Right atrium auricular region (tissue), 2 donors: Measurements from ENCODE around the gene FBXL4. TPM values are rescaled to one million over a fixed set of nuclear protein-coding genes. Genes with fewer than 3 reads are reported as not detected.

ENCODE experiments used
- DNase-seq: peaks from one replicate; pipeline ENCODE4 v3.0.0-alpha.2; 2019; ENCODE audit warnings: low spot score
- H3K27ac ChIP-seq, 2 donors: fragments of 200-600 bp; sonication (generic); 1 replicate in 1 of 2; 2 replicates in 1 of 2; pipeline ENCODE4 v1.5.1; 2016 to 2019
- H3K27me3 ChIP-seq, 2 donors: fragments of 200-600 bp; sonication (generic); one replicate each; pipeline versions ENCODE4 v1.5.1 to v1.6.0; 2017 to 2019
- H3K36me3 ChIP-seq: fragments of 200-600 bp; sonication (generic); one replicate; pipeline ENCODE4 v1.5.1; 2016
- H3K4me1 ChIP-seq, 2 donors: fragments of 200-600 bp; sonication (generic); one replicate each; pipeline versions ENCODE4 v1.5.1 to v1.6.0; 2017 to 2019
- H3K4me3 ChIP-seq, 2 donors: fragments of 200-600 bp; sonication (generic); 1 replicate in 1 of 2; 2 replicates in 1 of 2; pipeline ENCODE4 v1.5.1; 2017 to 2019; ENCODE audit warnings: mild to moderate bottlenecking in 1 of 2, moderate library complexity in 1 of 2
- H3K9me3 ChIP-seq, 2 donors: fragments of 200-600 bp; sonication (generic); one replicate each; pipeline ENCODE4 v1.5.1; 2019
- total RNA-seq, 2 donors: library from RNA; depleted of rRNA; stranded (reverse); fragments of >200 nt; gene quantifications; one replicate each; pipeline ENCODE4 v1.1.0, GENCODE V29; 2016
- TF ChIP-seq, protein P1 (sequence below), 2 donors: fragments of 200-600 bp; sonication (generic); IDR thresholded peaks; one replicate each; pipeline ENCODE4 v1.5.1; 2019; ENCODE audit warnings: antibody characterized with exemption in 2 of 2

Gene FBXL4
- total RNA-seq, 2 donors from 2014 or later, result 20.6 to 22.6 TPM

DNA sequence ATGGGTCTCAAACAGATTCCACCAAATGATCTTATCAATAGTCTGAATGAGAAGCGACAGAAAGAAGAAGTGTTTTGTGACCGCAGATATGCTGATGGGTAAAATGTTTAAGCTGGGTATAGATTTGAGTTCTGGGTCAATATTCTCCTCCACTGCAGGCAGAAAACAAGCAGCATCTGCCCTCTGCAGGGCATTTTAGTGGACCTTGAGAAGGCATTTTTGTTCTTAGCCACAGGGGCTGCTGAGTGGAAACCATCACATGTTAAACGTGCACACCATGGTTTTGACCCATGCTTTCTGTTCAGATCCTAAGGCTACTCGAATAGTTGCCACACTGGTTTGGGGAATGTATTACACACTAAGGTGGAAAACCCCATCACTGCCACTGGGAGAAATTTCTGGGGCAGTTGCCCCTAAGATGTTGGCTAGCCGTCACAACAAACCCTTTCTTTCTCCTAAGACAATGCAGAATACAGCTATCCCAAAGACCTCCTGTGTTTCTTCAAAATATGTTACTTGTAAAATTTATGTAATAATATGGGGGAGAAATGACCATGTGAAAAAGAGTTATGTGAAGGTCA, 107.9 kb downstream of the FBXL4 start:
- no peak overlapping the region for H3K4me3 ChIP-seq
- peaks cover 73 to 81% of the 10 kb centered on the region in 2 donors for H3K27me3 ChIP-seq
- H3K4me1 ChIP-seq, result peaks cover 0 to 30% of the 10 kb centered on the region in 2 donors
- H3K9me3 ChIP-seq, result no peaks in the 10 kb centered on the region
- TF ChIP-seq, protein P1, sequence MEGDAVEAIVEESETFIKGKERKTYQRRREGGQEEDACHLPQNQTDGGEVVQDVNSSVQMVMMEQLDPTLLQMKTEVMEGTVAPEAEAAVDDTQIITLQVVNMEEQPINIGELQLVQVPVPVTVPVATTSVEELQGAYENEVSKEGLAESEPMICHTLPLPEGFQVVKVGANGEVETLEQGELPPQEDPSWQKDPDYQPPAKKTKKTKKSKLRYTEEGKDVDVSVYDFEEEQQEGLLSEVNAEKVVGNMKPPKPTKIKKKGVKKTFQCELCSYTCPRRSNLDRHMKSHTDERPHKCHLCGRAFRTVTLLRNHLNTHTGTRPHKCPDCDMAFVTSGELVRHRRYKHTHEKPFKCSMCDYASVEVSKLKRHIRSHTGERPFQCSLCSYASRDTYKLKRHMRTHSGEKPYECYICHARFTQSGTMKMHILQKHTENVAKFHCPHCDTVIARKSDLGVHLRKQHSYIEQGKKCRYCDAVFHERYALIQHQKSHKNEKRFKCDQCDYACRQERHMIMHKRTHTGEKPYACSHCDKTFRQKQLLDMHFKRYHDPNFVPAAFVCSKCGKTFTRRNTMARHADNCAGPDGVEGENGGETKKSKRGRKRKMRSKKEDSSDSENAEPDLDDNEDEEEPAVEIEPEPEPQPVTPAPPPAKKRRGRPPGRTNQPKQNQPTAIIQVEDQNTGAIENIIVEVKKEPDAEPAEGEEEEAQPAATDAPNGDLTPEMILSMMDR (IDR thresholded peaks at IDR 0.05), result no peak
- no peaks in the 10 kb centered on the region for H3K36me3 ChIP-seq
- no peak for DNase-seq
- H3K27ac ChIP-seq, result no peak overlapping the region

DNA sequence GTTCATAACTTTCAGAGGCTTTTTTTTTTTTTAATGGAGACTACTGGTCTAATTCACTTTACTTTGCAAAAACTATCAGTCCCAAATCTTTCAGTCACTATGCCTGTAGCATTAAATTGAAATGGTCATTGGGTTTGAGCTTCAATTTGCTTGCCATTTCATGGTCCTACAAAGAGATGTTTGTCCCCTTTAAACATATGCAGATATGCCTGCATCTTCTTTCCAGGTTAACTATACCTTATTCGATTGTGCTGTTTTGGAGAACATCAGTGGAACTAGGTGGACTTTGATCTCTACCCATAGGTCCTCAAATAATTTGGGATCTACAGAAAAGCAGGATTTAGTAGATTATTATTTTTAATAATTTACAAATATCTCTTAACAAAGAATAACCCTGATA, 108.8 kb downstream of the FBXL4 start:
- no peak for DNase-seq
- Histone ChIP-seq H3K9me3 (no peaks in the 10 kb centered on the region), H3K36me3 (no peaks in the 10 kb centered on the region), H3K4me1 (peaks cover 0 to 30% of the 10 kb centered on the region in 2 donors), H3K27me3 (peaks cover 64 to 72% of the 10 kb centered on the region in 2 donors), H3K27ac (no peak overlapping the region), H3K4me3 (no peak overlapping the region)
- TF ChIP-seq, protein P1 (IDR thresholded peaks at IDR 0.05), result no peak

DNA sequence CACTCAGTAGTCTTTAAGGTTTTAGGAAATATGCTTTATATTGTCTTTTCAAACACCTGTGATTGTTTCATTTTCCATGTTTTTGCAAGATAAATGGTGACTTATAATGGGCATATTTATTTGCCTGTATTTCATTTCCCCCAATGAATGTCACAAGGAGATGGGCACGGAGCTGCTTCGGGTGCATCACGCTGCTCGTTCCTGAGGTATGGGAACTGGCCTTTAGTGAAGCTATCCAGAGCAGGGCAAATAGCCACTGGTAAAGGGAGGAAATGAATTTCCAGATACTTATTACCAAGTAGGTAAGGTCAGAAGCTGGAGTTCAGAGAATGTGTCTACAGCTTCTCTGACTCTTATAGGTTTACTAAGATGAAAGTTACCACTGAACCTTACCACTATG, 109.7 kb downstream of the FBXL4 start:
- Histone ChIP-seq H3K36me3 (no peaks in the 10 kb centered on the region), H3K27me3 (peaks cover 63 to 64% of the 10 kb centered on the region in 2 donors), H3K4me1 (peaks cover 0 to 30% of the 10 kb centered on the region in 2 donors), H3K9me3 (no peaks in the 10 kb centered on the region), H3K4me3 (no peak overlapping the region), H3K27ac (no peak overlapping the region)
- no peak for DNase-seq
- TF ChIP-seq, protein P1 (IDR thresholded peaks at IDR 0.05), result no peak

DNA sequence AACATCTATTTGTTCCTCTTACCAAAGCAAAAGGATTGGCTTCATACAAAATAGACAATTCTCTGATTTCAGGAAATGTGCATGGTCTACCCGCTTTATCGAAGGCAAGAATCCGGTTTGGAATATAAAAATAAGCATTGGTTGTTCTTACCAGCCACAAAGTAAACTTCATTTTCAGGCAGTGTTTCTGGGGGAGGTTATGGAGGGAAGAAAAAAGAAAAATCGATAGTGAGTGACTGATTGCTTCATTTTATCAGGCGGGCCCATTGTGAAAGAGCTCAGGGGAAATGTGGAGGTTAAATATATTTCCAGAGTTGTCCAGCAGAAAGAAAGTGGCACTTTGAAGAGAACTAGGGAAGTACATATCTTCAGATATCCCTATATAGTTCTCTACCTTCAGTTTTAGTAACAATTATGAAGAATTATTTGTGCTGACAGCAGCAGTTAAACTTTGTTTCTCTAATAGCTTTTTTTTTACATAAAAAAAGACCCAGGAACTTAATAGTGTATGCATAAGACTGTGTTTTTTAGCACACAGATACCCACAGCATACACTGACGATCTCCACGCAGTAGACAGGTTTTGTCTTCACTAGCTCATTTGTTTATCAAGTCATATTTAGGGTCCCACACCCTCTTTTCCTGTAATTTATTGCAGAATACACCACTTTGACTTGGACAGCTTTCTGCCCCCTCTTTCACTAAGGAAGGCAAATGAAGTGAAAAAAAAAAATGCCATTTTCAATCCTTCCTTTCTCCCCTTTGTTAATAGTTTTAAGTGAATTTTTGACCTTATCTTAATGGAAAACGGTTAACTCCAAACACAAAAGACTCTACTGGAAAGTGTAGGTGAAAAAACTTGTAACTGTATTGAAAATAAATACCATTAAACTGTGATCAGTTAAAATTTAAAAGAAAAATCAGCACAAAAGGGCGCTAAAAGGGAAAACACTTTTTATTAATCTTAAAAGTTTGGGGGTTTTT, 110.5 kb downstream of the FBXL4 start:
- peaks cover 59 to 61% of the 10 kb centered on the region in 2 donors for H3K27me3 ChIP-seq

DNA sequence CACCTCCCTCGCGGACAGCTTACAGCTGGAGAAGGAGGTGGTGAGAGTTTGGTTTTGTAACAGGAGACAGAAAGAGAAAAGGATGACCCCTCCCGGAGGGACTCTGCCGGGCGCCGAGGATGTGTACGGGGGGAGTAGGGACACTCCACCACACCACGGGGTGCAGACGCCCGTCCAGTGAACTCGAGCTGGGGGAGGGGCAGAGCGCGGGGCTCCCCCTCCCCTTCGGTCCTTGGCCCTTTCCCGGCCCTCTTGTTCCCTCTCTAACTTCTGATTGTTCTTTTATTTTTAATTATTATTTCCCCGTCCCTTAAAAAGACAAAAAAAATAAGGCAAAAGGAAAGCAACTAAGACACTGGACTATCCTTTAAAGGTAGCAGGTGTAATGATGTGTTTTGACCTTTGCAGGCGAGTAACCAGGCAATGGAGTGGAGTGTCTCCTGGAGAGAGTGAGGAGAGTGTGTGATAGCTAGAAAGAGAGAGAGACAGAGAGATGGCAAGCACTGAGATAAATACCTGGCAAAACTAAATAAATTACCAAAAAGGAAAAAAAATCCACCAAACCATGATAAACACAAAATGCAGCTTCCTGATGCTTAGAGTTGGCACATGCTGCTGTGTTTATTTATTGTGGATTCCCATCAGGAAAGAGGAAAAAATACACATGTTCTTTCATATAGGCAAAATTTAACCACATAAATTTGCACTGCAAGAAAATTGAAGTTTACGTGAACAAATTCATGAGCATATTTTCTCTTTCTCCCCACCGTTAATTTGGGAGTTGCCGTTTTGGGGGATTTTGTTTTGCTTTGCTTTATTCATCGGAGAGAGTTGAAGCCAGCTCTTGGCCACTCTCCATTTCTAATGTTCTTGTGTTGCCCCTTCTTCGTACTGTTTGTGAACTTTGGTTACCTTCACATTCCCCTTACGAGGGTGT, 111.5 kb downstream of the FBXL4 start:
- Histone ChIP-seq H3K27me3 (peaks cover 60 to 62% of the 10 kb centered on the region in 2 donors), H3K27ac (no peak overlapping the region), H3K36me3 (no peaks in the 10 kb centered on the region), H3K4me3 (no peak overlapping the region), H3K4me1 (peaks cover 0 to 48% of the 10 kb centered on the region in 2 donors), H3K9me3 (no peaks in the 10 kb centered on the region)
- TF ChIP-seq, protein P1 (IDR thresholded peaks at IDR 0.05), result no peak
- DNase-seq, result no peak

More for the DNA sequence above, 110.5 kb downstream of the FBXL4 start:
- H3K36me3 ChIP-seq, result no peaks in the 10 kb centered on the region
- TF ChIP-seq, protein P1 (IDR thresholded peaks at IDR 0.05), result no peak
- no peak overlapping the region for H3K27ac ChIP-seq
- no peaks in the 10 kb centered on the region for H3K9me3 ChIP-seq
- H3K4me1 ChIP-seq, result peaks cover 0 to 38% of the 10 kb centered on the region in 2 donors
- no peak for DNase-seq
- H3K4me3 ChIP-seq, result no peak overlapping the region
